ENCODE results near the gene HIRIP3. TPM values are rescaled to one million over a fixed set of nuclear protein-coding genes. Genes with fewer than 3 reads are reported as not detected.

The HIRIP3 gene
- total and polyA plus RNA-seq, 2 of the 8 experiments (the other 6 are each of a cell fraction or from before 2014, with no cell fraction given), result 11.9 to 18.5 TPM

Other genes with a start within 250 kb of the HIRIP3 start
- not detected in 2 replicates for gene C16orf54, start 249.6 kb downstream of the HIRIP3 start, total RNA-seq (2021; fragmentation: NEBNext Ultra II Directional; extraction: Animal tissue kit (Norgen Biotek cat#: 25700))
- gene C16orf54, start 249.6 kb downstream of the HIRIP3 start, polyA plus RNA-seq (2011; rRNA removed), result not detected in 2 replicates
- gene ZG16, start 217.4 kb downstream of the HIRIP3 start, total RNA-seq (2021; fragmentation: NEBNext Ultra II Directional; extraction: Animal tissue kit (Norgen Biotek cat#: 25700)), result not detected in 2 replicates
- not detected in 2 replicates for gene ZG16, start 217.4 kb downstream of the HIRIP3 start, polyA plus RNA-seq (2011; rRNA removed)
- gene KIF22, start 204.9 kb downstream of the HIRIP3 start, total RNA-seq (2021; fragmentation: NEBNext Ultra II Directional; extraction: Animal tissue kit (Norgen Biotek cat#: 25700)), result 142 and 145 TPM in 2 replicates
- 139 and 161 TPM in 2 replicates for gene KIF22, start 204.9 kb downstream of the HIRIP3 start, polyA plus RNA-seq (2011; rRNA removed)
- gene MAZ, start 189.1 kb downstream of the HIRIP3 start, total RNA-seq (2021; fragmentation: NEBNext Ultra II Directional; extraction: Animal tissue kit (Norgen Biotek cat#: 25700)), result 376 and 380 TPM in 2 replicates
- gene MAZ, start 189.1 kb downstream of the HIRIP3 start, polyA plus RNA-seq (2011; rRNA removed), result 219 and 357 TPM in 2 replicates
- 12.8 and 16.6 TPM in 2 replicates for gene PRRT2, start 183.4 kb downstream of the HIRIP3 start, total RNA-seq (2021; fragmentation: NEBNext Ultra II Directional; extraction: Animal tissue kit (Norgen Biotek cat#: 25700))
- 32.6 and 49.7 TPM in 2 replicates for gene PRRT2, start 183.4 kb downstream of the HIRIP3 start, polyA plus RNA-seq (2011; rRNA removed)
- gene PAGR1, start 179.5 kb downstream of the HIRIP3 start, total RNA-seq (2021; fragmentation: NEBNext Ultra II Directional; extraction: Animal tissue kit (Norgen Biotek cat#: 25700)), result 56.4 and 56.6 TPM in 2 replicates
- gene PAGR1, start 179.5 kb downstream of the HIRIP3 start, polyA plus RNA-seq (2011; rRNA removed), result 35.4 and 53.5 TPM in 2 replicates
- gene MVP, start 175.2 kb downstream of the HIRIP3 start, total RNA-seq (2021; fragmentation: NEBNext Ultra II Directional; extraction: Animal tissue kit (Norgen Biotek cat#: 25700)), result 1.9 and 2.9 TPM in 2 replicates
- 1.9 and 4.3 TPM in 2 replicates for gene MVP, start 175.2 kb downstream of the HIRIP3 start, polyA plus RNA-seq (2011; rRNA removed)
- gene CDIPT, start 132.4 kb downstream of the HIRIP3 start, total RNA-seq (2021; fragmentation: NEBNext Ultra II Directional; extraction: Animal tissue kit (Norgen Biotek cat#: 25700)), result 69.2 and 70.9 TPM in 2 replicates
- gene CDIPT, start 132.4 kb downstream of the HIRIP3 start, polyA plus RNA-seq (2011; rRNA removed), result 140 and 190 TPM in 2 replicates
- gene SEZ6L2, start 96.1 kb downstream of the HIRIP3 start, total RNA-seq (2021; fragmentation: NEBNext Ultra II Directional; extraction: Animal tissue kit (Norgen Biotek cat#: 25700)), result 43.5 and 46.6 TPM in 2 replicates
- 47.7 and 65.7 TPM in 2 replicates for gene SEZ6L2, start 96.1 kb downstream of the HIRIP3 start, polyA plus RNA-seq (2011; rRNA removed)
- gene ASPHD1, start 95.1 kb downstream of the HIRIP3 start, total RNA-seq (2021; fragmentation: NEBNext Ultra II Directional; extraction: Animal tissue kit (Norgen Biotek cat#: 25700)), result 17.8 and 18.6 TPM in 2 replicates
- 14.1 and 14.5 TPM in 2 replicates for gene ASPHD1, start 95.1 kb downstream of the HIRIP3 start, polyA plus RNA-seq (2011; rRNA removed)
- gene KCTD13, start 69.4 kb downstream of the HIRIP3 start, total RNA-seq (2021; fragmentation: NEBNext Ultra II Directional; extraction: Animal tissue kit (Norgen Biotek cat#: 25700)), result 10.8 and 12.3 TPM in 2 replicates
- 9.2 and 14.0 TPM in 2 replicates for gene KCTD13, start 69.4 kb downstream of the HIRIP3 start, polyA plus RNA-seq (2011; rRNA removed)
- gene TMEM219, start 33.5 kb downstream of the HIRIP3 start, total RNA-seq (2021; fragmentation: NEBNext Ultra II Directional; extraction: Animal tissue kit (Norgen Biotek cat#: 25700)), result 60.2 and 64.9 TPM in 2 replicates
- 116 and 150 TPM in 2 replicates for gene TMEM219, start 33.5 kb downstream of the HIRIP3 start, polyA plus RNA-seq (2011; rRNA removed)
- gene TAOK2, start 21.7 kb downstream of the HIRIP3 start, total RNA-seq (2021; fragmentation: NEBNext Ultra II Directional; extraction: Animal tissue kit (Norgen Biotek cat#: 25700)), result 32.6 and 34.2 TPM in 2 replicates
- 13.5 and 18.0 TPM in 2 replicates for gene TAOK2, start 21.7 kb downstream of the HIRIP3 start, polyA plus RNA-seq (2011; rRNA removed)
- gene INO80E, start 624 bp upstream of the HIRIP3 start, total RNA-seq (2021; fragmentation: NEBNext Ultra II Directional; extraction: Animal tissue kit (Norgen Biotek cat#: 25700)), result 91.2 and 92.7 TPM in 2 replicates
- 43.0 and 110 TPM in 2 replicates for gene INO80E, start 624 bp upstream of the HIRIP3 start, polyA plus RNA-seq (2011; rRNA removed)
- 10.3 and 13.9 TPM in 2 replicates for gene DOC2A, start 15.4 kb upstream of the HIRIP3 start, total RNA-seq (2021; fragmentation: NEBNext Ultra II Directional; extraction: Animal tissue kit (Norgen Biotek cat#: 25700))
- 20.7 and 34.2 TPM in 2 replicates for gene DOC2A, start 15.4 kb upstream of the HIRIP3 start, polyA plus RNA-seq (2011; rRNA removed)
- gene C16orf92, start 27.6 kb upstream of the HIRIP3 start, total RNA-seq (2021; fragmentation: NEBNext Ultra II Directional; extraction: Animal tissue kit (Norgen Biotek cat#: 25700)), result not detected in 2 replicates
- gene C16orf92, start 27.6 kb upstream of the HIRIP3 start, polyA plus RNA-seq (2011; rRNA removed), result not detected in 2 replicates
- 26.9 and 27.8 TPM in 2 replicates for gene TLCD3B, start 35.7 kb upstream of the HIRIP3 start, total RNA-seq (2021; fragmentation: NEBNext Ultra II Directional; extraction: Animal tissue kit (Norgen Biotek cat#: 25700))
- 15.2 and 23.0 TPM in 2 replicates for gene TLCD3B, start 35.7 kb upstream of the HIRIP3 start, polyA plus RNA-seq (2011; rRNA removed)
- 1,083 and 1,146 TPM in 2 replicates for gene ALDOA, start 70.1 kb upstream of the HIRIP3 start, total RNA-seq (2021; fragmentation: NEBNext Ultra II Directional; extraction: Animal tissue kit (Norgen Biotek cat#: 25700))
- 1,072 and 1,397 TPM in 2 replicates for gene ALDOA, start 70.1 kb upstream of the HIRIP3 start, polyA plus RNA-seq (2011; rRNA removed)
- 148 TPM in 2 replicates for gene PPP4C, start 80.4 kb upstream of the HIRIP3 start, total RNA-seq (2021; fragmentation: NEBNext Ultra II Directional; extraction: Animal tissue kit (Norgen Biotek cat#: 25700))
- gene PPP4C, start 80.4 kb upstream of the HIRIP3 start, polyA plus RNA-seq (2011; rRNA removed), result 298 and 355 TPM in 2 replicates
- 2.3 and 2.8 TPM in 2 replicates for gene TBX6, start 96.3 kb upstream of the HIRIP3 start, total RNA-seq (2021; fragmentation: NEBNext Ultra II Directional; extraction: Animal tissue kit (Norgen Biotek cat#: 25700))
- 2.2 and 3.6 TPM in 2 replicates for gene TBX6, start 96.3 kb upstream of the HIRIP3 start, polyA plus RNA-seq (2011; rRNA removed)
- 40.3 and 43.2 TPM in 2 replicates for gene YPEL3, start 100.6 kb upstream of the HIRIP3 start, total RNA-seq (2021; fragmentation: NEBNext Ultra II Directional; extraction: Animal tissue kit (Norgen Biotek cat#: 25700))
- gene YPEL3, start 100.6 kb upstream of the HIRIP3 start, polyA plus RNA-seq (2011; rRNA removed), result 53.3 and 91.8 TPM in 2 replicates
- 1.5 TPM in 1 of 2 replicates, not detected in the other for gene GDPD3, start 117.9 kb upstream of the HIRIP3 start, total RNA-seq (2021; fragmentation: NEBNext Ultra II Directional; extraction: Animal tissue kit (Norgen Biotek cat#: 25700))
- 0.20 and 0.30 TPM in 2 replicates for gene GDPD3, start 117.9 kb upstream of the HIRIP3 start, polyA plus RNA-seq (2011; rRNA removed)
- gene MAPK3, start 127.6 kb upstream of the HIRIP3 start, total RNA-seq (2021; fragmentation: NEBNext Ultra II Directional; extraction: Animal tissue kit (Norgen Biotek cat#: 25700)), result 28.7 and 40.1 TPM in 2 replicates
- 67.9 and 96.1 TPM in 2 replicates for gene MAPK3, start 127.6 kb upstream of the HIRIP3 start, polyA plus RNA-seq (2011; rRNA removed)
- gene CORO1A, start 188.0 kb upstream of the HIRIP3 start, total RNA-seq (2021; fragmentation: NEBNext Ultra II Directional; extraction: Animal tissue kit (Norgen Biotek cat#: 25700)), result 11.7 and 12.1 TPM in 2 replicates
- gene CORO1A, start 188.0 kb upstream of the HIRIP3 start, polyA plus RNA-seq (2011; rRNA removed), result 10.9 and 11.8 TPM in 2 replicates
- 208 and 211 TPM in 2 replicates for gene BOLA2B, start 198.0 kb upstream of the HIRIP3 start, total RNA-seq (2021; fragmentation: NEBNext Ultra II Directional; extraction: Animal tissue kit (Norgen Biotek cat#: 25700))
- gene BOLA2B, start 198.0 kb upstream of the HIRIP3 start, polyA plus RNA-seq (2011; rRNA removed), result 872 and 991 TPM in 2 replicates
- 18.2 and 36.9 TPM in 2 replicates for gene SLX1A, start 198.3 kb upstream of the HIRIP3 start, total RNA-seq (2021; fragmentation: NEBNext Ultra II Directional; extraction: Animal tissue kit (Norgen Biotek cat#: 25700))
- gene SLX1A, start 198.3 kb upstream of the HIRIP3 start, polyA plus RNA-seq (2011; rRNA removed), result 4.7 and 7.3 TPM in 2 replicates
- 10.9 and 13.8 TPM in 2 replicates for gene SULT1A3, start 203.6 kb upstream of the HIRIP3 start, total RNA-seq (2021; fragmentation: NEBNext Ultra II Directional; extraction: Animal tissue kit (Norgen Biotek cat#: 25700))
- gene SULT1A3, start 203.6 kb upstream of the HIRIP3 start, polyA plus RNA-seq (2011; rRNA removed), result 1.9 and 4.4 TPM in 2 replicates